Neural crest cell (in vitro differentiated cells): ENCODE results near the gene PLEKHA6. TPM values are rescaled to one million over a fixed set of nuclear protein-coding genes. Genes with fewer than 3 reads are reported as not detected.

ENCODE experiments used
- DNase-seq: peaks from one replicate; pipeline ENCODE4 v3.0.0; 2021; ENCODE audit warnings: low read depth, mixed read lengths, low spot score
- H3K27ac Mint-ChIP-seq: one replicate; pipeline ENCODE4 v1.8.0; 2021; ENCODE audit warnings: mild to moderate bottlenecking, mixed read lengths; ENCODE audit not compliant: unreplicated experiment
- H3K27me3 Mint-ChIP-seq: 2 replicates; pipeline ENCODE4 v1.8.0; 2021; ENCODE audit warnings: low read depth, mild to moderate bottlenecking, mixed read lengths
- H3K36me3 Mint-ChIP-seq: 2 replicates; pipeline ENCODE4 v1.8.0; 2021; ENCODE audit warnings: low read depth, mild to moderate bottlenecking, mixed read lengths
- H3K4me1 Mint-ChIP-seq: 2 replicates; pipeline ENCODE4 v1.8.0; 2021; ENCODE audit warnings: mixed read lengths
- H3K4me3 Mint-ChIP-seq: one replicate; pipeline ENCODE4 v1.8.0; 2021; ENCODE audit warnings: mild to moderate bottlenecking, mixed read lengths
- H3K9me3 Mint-ChIP-seq: 2 replicates; pipeline ENCODE4 v1.8.0; 2021; ENCODE audit warnings: mixed read lengths
- total RNA-seq: library from RNA; stranded (reverse); gene quantifications from 2 replicates; pipeline ENCODE4 v1.2.1, GENCODE V29; 2021
- TF ChIP-seq, protein P1 (sequence below): fragments of 200-600 bp; sonication (generic); conservative IDR thresholded peaks from 2 replicates; pipeline ENCODE4 v1.5.0; 2021; ENCODE audit warnings: antibody characterized with exemption, mild to moderate bottlenecking

Gene PLEKHA6
- total RNA-seq, 1 donor from 2014 or later = 4.5 TPM

DNA sequence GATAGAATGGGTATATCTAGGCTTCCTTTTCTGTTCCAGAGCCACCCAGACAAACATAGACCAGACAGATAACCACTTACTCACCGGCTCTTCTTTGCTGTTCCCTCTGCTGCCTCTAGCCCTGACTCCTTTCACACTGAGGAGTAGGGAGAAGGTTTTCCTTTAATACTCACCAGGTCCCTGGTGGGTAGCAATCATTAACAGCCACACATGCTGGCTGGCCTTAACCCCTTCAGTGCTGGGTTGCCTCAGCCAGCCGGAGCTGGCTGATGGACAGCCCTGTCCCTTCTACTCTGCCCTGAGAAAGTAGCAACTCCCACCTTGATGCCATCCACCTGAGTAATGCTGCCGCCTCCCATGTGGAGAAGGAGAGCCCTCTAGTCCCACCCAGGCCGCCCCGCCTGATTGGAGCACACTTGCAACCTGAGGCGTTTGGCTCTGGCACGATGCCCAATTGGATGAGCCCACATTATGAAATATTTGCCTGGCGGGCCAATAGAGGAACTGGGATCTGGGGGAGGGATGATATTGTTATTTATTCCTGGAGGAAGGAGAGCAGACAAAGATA lies 71.6 kb downstream of the PLEKHA6 start:
- TF ChIP-seq, protein P1, sequence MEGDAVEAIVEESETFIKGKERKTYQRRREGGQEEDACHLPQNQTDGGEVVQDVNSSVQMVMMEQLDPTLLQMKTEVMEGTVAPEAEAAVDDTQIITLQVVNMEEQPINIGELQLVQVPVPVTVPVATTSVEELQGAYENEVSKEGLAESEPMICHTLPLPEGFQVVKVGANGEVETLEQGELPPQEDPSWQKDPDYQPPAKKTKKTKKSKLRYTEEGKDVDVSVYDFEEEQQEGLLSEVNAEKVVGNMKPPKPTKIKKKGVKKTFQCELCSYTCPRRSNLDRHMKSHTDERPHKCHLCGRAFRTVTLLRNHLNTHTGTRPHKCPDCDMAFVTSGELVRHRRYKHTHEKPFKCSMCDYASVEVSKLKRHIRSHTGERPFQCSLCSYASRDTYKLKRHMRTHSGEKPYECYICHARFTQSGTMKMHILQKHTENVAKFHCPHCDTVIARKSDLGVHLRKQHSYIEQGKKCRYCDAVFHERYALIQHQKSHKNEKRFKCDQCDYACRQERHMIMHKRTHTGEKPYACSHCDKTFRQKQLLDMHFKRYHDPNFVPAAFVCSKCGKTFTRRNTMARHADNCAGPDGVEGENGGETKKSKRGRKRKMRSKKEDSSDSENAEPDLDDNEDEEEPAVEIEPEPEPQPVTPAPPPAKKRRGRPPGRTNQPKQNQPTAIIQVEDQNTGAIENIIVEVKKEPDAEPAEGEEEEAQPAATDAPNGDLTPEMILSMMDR = no peak
- peaks cover 69% of the 10 kb centered on the region for H3K27me3 Mint-ChIP-seq
- H3K4me3 Mint-ChIP-seq = no peak overlapping the region
- no peaks in the 10 kb centered on the region for H3K36me3 Mint-ChIP-seq
- DNase-seq = no peak
- no peaks in the 10 kb centered on the region for H3K9me3 Mint-ChIP-seq
- H3K4me1 Mint-ChIP-seq = peaks cover 16% of the 10 kb centered on the region
- H3K27ac Mint-ChIP-seq = no peak overlapping the region

DNA sequence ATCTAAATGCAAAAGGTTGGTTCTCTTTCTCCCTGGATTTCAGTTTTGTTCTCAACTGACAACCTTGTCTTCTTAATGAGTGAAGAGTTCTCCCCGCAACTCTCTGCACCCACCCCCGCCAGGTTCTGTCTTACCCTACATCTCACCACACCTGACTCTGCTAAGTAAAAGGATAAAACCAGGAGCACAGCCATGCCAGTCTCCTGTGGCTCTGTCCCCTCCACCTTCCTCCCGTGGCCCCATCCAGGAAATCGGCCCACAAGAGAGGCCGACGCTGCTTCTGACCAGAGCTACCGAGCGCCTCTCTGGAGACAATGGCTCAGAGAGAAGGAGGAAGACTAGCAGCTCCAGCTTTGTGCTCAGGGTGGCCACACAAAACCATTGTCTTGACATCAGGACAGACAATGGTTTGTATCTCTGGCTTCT lies 72.2 kb downstream of the PLEKHA6 start:
- Mint-ChIP-seq H3K4me3 (no peak overlapping the region), H3K4me1 (peaks cover 16% of the 10 kb centered on the region)

DNA sequence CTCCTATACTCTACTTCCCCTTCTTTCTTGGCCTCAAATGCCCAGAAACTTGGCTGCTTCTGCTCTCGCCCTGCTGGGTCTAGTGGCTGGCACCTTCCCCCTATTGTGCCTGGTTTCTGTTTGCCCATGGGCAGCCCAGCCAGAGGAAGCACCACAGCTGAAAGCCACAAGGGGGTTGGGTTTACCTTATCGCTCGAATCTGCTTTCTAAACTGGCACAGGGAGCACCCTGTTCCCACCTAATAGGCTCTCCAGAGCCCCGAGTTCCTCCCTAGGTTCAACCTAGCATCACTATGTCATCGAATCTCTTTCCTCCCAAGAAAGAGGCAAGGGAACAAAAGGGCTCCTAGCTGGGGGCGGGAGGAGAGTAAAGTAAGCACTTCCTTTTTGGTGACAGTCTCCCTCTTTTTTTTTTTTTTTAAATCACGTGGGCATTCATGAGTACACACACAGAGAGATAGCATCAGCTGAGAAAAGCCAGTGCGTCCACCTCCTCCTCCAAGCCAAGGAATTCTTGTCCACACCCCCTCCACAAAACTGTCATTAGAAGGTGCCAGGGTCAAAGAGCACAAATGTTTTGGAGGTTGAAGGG lies 72.8 kb downstream of the PLEKHA6 start:
- Mint-ChIP-seq H3K27ac (no peak overlapping the region), H3K36me3 (no peaks in the 10 kb centered on the region), H3K4me1 (peaks cover 16% of the 10 kb centered on the region), H3K27me3 (peaks cover 69% of the 10 kb centered on the region), H3K9me3 (no peaks in the 10 kb centered on the region), H3K4me3 (no peak overlapping the region)
- no peak for DNase-seq
- TF ChIP-seq, protein P1 = no peak

More for the DNA sequence above, 72.2 kb downstream of the PLEKHA6 start:
- Mint-ChIP-seq H3K9me3 (no peaks in the 10 kb centered on the region), H3K27me3 (peaks cover 69% of the 10 kb centered on the region), H3K27ac (no peak overlapping the region), H3K36me3 (no peaks in the 10 kb centered on the region)
- no peak for DNase-seq
- TF ChIP-seq, protein P1 = no peak

DNA sequence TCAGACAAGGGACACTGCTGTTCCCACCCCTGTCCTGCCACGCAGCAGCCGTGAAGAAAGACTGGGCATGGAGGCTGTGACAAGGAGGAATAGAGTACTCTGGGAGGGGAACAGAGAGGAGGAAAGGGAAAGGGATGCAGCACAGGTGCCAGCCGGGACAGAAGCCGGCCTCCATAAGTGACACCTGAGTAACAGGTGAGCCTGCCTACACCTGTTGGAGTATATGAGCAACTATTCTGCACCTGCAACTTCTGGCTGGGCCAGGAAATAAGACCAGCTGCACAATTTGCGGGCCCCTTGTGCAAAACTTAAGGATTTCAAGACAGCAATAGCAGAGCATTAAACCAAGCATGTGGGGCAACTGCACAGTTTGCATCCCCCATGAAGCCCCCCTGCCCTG lies 73.4 kb downstream of the PLEKHA6 start:
- Mint-ChIP-seq H3K4me1 (peaks cover 20% of the 10 kb centered on the region), H3K36me3 (no peaks in the 10 kb centered on the region), H3K27ac (no peak overlapping the region), H3K27me3 (peaks cover 73% of the 10 kb centered on the region), H3K4me3 (no peak overlapping the region), H3K9me3 (no peaks in the 10 kb centered on the region)
- no peak for DNase-seq
- TF ChIP-seq, protein P1 = no peak

DNA sequence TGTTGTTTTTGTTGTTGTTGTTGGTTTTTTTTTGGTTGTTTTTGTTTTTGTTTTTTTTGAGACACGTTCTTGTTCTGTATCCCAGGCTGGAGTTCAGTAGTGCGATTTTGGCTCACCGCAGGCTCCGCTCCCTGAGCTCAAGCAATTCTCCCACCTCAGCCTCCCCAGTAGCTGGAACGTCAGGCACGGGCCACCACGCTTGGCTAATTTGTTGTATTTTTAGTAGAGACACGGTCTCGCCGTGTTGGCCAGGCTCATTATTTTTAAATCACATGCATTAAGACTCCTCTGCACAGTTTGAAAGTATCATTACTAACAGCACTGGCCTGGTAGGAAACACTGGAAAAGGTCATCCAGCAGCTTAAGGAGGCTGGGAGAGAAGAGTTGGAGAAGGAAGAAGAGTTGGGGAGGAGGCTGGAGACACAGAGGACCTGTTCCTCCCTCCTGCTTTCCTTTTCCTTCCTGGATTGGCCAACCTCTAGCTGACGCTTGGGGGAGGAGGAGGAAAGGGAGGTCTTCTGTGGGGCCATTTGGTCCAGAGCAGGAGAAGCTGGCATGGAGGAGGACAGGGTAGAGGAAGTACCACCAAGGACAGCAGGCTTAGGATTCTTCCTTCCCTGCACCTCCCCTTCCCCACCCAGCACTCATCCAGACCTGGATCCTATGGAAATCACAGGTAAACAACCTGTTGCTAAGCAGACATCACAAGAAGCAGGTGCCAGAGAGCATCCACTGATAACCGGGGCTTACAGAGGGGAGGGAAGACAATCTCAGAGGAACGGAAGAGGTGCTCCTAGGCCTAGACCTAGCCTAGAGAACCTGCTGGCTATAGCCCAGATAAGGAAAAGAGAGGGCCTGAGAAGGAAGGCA lies 74.1 kb downstream of the PLEKHA6 start:
- H3K4me3 Mint-ChIP-seq = no peak overlapping the region
- H3K9me3 Mint-ChIP-seq = no peaks in the 10 kb centered on the region
- no peak overlapping the region for H3K27ac Mint-ChIP-seq
- no peaks in the 10 kb centered on the region for H3K36me3 Mint-ChIP-seq
- H3K27me3 Mint-ChIP-seq = peaks cover 71% of the 10 kb centered on the region
- TF ChIP-seq, protein P1 = no peak
- DNase-seq = no peak
- peaks cover 20% of the 10 kb centered on the region for H3K4me1 Mint-ChIP-seq
